ENCODE measurements around the gene SLC25A30.
"Not testable (repeated sequence)": the region's sequence is repeated elsewhere in the genome, so short reads cannot be mapped to it uniquely, and the experiment has no call there.

The SLC25A30 gene

DNA sequence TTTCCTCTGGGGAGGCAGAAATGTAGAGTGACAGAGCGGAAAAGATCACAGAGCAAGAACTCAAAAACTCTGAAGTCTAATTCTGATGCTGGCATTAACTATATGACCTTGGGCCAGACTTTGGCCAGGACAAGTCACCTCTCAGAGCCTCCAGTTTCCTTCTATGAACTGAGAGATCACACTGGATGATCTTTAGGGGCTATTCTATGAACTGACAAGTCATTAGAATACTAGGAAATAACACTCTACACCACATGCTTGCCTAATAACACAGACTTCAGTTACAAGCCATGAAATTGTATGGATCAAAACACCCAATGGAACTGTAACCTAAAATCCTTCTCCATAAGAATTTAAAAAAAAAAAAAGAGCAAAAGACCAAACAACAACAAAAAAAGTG is 16.9 kb downstream of the SLC25A30 start:
- in situ Hi-C loops (cut with MboI; ENCODE audit: low pct_unique_long_range_greater_than_20kb, low sequenced_read_pairs): no loop called here
- no peak for DNase-seq

DNA sequence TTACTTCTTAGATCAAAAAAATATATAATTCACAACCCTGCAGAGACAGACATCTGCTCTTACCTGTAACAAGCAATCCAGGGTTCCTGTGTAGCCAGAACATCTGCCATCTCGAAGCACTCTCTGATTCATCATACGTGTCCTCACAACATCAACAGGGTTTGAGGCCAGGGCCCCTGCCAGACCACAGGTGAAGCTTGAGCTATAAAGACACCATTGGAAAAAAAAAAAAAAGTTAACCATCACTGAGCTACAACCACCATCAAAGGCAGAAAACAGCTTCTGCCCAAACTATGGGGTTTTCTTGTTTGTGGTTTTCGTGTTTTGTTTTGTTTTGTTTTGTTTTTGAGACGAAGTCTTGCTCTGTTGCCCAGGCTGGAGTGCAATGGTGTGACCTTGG is 19.3 kb downstream of the SLC25A30 start:
- no peak for DNase-seq
- in situ Hi-C loops (cut with MboI; ENCODE audit: low pct_unique_long_range_greater_than_20kb, low sequenced_read_pairs): no loop called here

DNA sequence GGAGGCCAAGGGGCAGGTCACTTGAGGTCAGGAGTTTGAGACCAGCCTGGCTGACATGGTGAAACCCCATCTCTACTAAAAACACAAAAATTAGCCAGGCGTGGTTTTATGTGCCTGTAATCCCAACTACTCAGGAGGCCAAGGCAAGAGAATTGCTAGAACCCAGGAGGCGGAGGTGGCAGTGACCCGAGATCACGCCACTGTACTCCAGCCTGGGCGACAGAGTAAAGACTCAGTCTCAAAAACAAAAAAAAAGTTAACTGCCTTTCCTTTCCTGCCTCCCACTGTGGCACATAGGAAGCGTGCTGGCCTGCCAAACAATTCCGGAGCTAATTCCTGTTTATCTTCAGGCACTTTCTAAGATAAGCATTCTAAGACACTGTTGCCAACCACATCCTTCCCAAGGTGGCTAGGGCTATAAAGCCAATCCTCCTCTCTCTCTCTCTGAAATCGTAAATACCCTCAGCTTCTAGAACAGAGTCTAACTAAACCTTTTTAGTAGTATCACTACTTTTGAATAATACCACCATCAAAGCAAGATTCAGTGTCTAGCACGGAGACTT is 21.6 kb downstream of the SLC25A30 start:
- peak; percentile 55 for DNase-seq
- in situ Hi-C loops (cut with MboI; ENCODE audit: low pct_unique_long_range_greater_than_20kb, low sequenced_read_pairs): no loop called here

DNA sequence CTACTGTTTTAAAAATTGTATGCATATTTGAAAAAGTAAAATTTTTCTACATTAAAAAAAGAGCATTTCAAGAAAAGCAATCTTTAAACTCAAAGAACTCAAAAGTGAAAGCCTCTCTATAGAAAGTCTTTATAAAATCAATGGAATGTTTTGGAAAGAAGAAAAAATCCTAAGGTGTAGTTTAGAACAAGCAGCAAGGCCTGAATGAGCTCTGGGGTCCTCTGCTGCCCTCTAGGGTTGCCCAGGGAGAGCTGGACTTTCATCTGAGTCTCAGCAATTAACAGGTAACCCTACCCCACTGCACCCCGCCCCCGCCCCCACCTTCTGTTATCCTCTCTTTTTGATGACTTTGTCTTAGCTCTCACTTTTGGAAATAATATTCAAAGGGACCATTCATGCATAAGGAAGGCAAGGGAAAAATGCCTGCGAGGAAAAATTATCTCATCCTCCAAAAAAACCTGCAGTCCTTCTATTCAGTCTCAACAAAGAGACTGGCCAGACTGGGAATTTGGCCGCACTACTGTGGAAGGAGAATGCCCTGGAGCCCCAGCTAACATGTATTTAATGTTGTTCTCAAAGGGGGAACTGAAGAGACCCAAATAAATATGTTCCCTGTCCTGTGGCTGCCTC is 24.1 kb downstream of the SLC25A30 start:
- in situ Hi-C loops (cut with MboI; ENCODE audit: low pct_unique_long_range_greater_than_20kb, low sequenced_read_pairs): no loop called here
- DNase-seq: peak; percentile 33

DNA sequence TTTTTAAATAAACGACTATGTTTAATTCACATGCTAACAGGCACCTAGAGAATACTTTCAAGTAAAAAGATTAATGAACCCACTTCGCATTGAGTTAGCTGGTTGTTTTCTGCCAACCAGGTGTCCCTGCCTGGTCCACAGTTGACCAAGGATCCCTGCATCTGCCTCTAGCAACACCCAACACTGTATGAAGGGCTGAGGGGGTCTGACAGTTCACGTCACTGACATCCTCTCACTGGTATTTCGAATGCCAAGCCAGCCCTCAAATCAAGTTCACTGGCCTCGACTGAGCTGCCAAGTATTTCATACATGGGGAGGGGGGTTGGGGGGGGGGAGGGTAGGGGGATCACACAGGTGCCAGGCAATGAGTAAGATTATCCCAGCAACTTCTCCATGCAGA is 25.4 kb downstream of the SLC25A30 start:
- in situ Hi-C loops (cut with MboI; ENCODE audit: low pct_unique_long_range_greater_than_20kb, low sequenced_read_pairs): no loop called here
- DNase-seq: no peak

DNA sequence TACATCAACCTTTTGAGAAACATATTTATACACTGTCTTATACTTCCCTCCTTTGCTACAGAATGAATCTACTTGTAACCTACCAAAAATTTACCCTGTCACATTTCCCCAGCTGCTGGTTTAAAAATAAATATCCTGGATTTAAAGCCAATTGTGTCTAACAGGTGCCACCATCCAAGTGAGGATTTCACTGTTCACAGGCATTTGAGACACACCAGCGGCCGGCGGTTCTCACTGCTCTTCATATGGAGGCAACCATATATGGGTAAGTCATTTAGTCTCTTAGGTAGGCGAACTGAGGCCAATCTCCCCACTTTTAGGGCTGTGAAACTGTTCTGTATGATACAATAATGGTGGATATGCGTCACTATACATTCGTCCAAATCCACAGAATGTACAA is 26.2 kb downstream of the SLC25A30 start:
- in situ Hi-C loops (cut with MboI; ENCODE audit: low pct_unique_long_range_greater_than_20kb, low sequenced_read_pairs): no loop called here
- no peak for DNase-seq

DNA sequence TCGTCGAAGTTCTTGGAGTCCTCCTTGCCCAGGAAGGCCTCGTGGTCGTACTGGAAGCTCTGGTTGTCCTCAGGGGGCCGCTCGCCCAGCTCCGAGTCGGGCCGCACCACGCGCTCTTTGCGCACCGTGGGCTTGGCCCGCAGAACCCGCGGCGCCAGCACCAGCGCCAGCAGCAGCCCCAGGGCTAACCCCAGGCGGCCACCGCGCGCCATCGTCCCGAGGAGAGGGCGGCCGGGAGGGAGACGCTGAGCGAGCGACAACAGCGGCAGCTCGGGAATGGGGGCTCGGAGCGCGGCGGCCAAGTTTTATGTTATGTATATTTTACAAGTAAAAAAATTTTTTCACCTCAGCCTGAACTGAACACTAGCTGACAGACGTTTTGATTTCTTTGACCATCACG is 27.0 kb downstream of the SLC25A30 start:
- in situ Hi-C loops (cut with MboI; ENCODE audit: low pct_unique_long_range_greater_than_20kb, low sequenced_read_pairs); DNase-seq: not testable (repeated sequence)

DNA sequence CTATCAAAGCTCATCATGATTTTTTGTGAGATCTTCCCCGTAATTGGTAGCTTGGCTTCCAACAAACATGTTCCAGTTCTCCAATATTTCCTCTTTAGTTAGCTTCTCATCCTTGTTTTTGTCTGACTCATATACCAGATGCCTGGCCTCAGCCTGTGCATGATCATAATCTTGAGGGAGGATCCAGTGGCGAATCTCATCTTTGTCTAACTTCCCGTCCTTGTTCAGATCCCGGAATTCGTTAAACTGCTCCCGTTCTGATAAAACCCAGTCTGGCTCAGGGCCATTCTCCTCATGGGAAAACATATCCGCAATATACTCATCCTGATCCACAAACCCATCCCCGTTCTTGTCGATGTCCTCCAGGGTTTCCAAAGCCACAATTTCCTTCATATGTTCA is 27.8 kb downstream of the SLC25A30 start:
- in situ Hi-C loops (cut with MboI; ENCODE audit: low pct_unique_long_range_greater_than_20kb, low sequenced_read_pairs); DNase-seq: not testable (repeated sequence)

DNA sequence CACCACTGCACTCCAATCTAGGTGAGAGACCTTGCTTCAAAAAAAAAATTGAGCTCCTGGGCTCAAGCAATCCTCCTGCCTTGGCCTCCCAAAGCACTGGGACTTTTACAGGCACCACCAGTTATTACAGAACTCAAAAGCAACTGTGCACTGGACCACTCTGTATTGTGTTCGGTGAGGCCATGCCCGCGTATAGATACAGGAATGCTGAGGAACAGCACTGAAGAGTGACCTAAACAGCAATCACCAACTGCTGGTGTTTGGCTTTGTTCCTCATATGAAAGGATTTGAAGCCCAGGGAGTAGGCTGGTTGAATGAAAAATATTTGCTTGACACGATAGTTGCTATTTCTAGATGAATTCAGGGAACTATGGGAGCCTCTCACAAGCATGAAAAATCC is 29.5 kb downstream of the SLC25A30 start:
- in situ Hi-C loops (cut with MboI; ENCODE audit: low pct_unique_long_range_greater_than_20kb, low sequenced_read_pairs): no loop called here
- no peak for DNase-seq

DNA sequence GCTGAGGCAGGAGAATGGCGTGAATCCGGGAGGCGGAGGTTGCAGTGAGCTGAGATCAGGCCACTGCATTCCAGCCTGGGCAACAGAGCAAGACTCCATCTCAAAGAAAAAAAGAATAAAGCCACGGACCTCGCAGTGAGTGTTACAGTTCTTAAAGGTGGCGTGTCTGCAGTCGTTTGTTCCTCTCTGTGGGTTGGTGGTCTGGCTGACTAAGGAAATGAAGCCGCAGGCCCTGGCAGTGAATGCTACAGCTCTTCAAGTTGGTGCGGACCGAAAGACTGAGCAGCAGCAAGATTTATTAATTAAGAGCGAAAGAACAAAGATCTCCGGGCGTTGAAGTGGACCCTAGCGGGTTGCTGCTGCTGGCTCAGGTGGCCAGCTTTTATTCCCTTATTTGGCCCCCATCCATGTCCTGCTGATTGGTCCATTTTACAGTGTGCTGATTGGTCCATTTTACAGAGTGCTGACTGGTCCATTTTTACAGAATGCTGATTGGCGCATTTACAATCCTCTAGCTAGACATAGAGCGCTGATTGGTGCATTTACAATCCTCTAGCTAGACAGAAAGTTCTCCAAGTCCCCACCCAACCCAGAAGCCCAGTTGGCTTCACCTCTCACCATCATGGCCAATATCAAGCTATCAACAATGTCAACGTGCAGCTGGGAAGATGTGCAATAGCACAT is 31.1 kb downstream of the SLC25A30 start:
- DNase-seq; in situ Hi-C loops (cut with MboI; ENCODE audit: low pct_unique_long_range_greater_than_20kb, low sequenced_read_pairs): not testable (repeated sequence)

DNA sequence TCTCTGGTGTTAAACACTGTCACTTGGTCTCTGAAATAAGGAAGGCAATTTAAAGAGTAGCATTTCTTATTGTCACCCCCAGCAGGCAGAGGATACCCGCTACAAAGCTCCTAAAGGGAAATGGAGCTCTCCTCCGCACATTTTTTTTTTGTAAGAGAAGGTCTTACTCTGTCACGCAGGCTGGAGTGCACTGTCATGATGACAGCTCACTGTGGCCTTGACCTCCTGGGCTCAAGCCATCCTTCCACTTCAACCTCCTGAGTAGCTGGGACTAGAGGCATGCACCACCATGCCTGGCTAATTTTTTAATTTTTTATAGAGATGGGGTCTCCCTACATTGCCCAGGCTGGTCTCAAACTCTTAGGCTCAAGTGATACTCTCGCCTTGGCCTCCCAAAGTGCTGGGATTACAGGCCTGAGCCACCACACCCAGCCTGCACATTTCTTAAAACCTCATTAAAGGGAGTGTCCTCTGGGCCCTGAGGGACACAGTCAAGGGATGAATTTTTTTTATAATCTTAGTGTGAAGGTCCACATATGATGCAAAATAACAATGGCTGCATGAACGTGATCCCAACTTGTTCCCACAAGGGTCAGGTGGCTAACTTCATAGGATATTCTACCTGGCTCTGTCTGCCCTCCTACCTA is 32.1 kb downstream of the SLC25A30 start:
- no peak for DNase-seq
- in situ Hi-C loops (cut with MboI; ENCODE audit: low pct_unique_long_range_greater_than_20kb, low sequenced_read_pairs): no loop called here

DNA sequence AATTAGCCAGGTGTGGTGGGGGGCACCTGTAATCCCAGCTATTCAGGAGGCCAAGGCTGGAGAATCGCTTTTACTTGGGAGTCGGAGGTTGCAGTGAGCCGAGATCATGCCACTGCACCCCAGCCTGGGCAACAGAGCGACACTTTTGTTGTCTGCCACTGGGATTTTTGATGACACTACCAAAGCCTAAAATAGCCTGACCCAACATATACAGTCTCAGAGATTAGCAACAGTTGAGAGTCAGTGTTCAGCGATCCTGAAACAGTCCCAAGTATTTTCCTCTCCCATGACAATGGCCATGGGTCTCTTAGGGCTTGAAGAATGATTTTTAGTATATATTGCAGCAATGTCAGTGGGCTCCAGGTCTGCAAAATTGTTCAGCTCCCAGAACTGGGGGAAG is 32.9 kb downstream of the SLC25A30 start:
- no peak for DNase-seq
- in situ Hi-C loops (cut with MboI; ENCODE audit: low pct_unique_long_range_greater_than_20kb, low sequenced_read_pairs): no loop called here

DNA sequence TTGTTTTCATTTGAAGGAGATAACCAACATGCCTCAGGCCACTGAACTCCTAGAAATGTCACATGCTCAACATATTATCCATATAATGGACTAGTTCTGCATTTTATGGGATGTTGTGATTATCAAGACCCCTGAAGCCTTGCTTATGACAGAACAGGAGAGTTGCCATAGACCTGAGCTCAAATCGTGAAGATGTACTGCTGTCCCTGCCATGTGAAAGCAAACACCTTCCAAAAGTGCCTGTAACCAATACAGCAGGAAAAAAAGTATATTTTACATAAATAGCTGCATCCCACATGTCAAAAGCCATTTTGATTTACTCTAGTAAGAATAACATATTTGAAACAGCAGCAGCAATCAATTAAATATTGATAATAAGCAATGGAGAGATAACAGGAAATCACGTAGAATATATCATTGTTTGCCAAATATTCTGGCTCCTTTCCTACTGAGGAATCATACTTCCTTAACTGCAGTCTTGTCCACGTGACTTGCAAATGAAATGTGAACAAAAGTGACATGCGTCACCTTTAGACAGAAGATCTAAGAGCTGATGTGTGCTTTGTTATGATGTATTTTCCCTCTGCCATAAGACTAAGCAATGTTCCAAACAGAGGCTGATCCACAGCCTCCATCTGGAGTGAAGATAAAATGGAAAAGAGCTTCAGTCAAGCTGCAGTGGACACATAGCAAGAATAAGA is 33.5 kb downstream of the SLC25A30 start:
- in situ Hi-C loops (cut with MboI; ENCODE audit: low pct_unique_long_range_greater_than_20kb, low sequenced_read_pairs): no loop called here

DNA sequence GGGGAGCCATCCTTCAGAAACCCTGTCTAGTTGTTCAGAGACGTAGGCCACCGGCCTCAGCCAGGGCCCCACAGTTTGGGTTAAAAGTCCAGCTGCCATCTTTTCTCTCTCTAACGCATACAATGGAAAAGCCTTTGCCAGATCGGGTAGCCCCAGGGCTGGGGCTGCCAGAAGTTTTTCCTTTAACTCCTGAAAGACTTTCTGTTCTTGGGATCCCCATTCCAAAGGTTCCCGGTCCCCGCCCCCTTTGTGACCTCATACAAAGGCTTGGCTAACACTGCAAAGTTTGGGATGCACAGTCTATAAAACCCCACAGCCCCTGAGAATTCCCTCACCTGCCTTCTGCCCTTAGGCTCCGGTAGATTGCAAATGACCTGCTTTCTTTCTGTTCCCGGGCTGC is 35.4 kb downstream of the SLC25A30 start:
- in situ Hi-C loops (cut with MboI; ENCODE audit: low pct_unique_long_range_greater_than_20kb, low sequenced_read_pairs); DNase-seq: not testable (repeated sequence)

More for the DNA sequence above, 33.5 kb downstream of the SLC25A30 start:
- no peak for DNase-seq

DNA sequence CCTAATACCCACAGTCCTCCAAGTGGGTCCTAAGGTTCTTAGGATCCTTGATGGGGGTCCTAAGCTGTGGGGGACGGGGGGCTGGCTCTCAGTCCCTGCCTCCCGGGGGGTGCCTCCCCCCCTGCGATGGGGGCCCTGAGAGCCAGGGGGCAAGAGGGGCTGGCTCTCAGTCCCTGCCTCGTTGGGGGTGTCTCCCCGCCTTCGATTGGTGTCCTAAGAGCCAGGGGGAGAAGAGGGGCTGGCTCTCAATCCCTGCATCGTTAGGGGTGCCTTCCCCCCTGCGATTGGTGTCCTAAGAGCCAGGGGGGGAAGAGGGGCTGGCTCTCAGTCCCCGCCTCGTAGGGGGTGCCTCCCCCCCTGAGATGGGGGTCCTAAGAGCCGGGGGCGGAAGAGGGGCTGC is 37.0 kb downstream of the SLC25A30 start:
- no peak for DNase-seq
- in situ Hi-C loops (cut with MboI; ENCODE audit: low pct_unique_long_range_greater_than_20kb, low sequenced_read_pairs): no loop called here

DNA sequence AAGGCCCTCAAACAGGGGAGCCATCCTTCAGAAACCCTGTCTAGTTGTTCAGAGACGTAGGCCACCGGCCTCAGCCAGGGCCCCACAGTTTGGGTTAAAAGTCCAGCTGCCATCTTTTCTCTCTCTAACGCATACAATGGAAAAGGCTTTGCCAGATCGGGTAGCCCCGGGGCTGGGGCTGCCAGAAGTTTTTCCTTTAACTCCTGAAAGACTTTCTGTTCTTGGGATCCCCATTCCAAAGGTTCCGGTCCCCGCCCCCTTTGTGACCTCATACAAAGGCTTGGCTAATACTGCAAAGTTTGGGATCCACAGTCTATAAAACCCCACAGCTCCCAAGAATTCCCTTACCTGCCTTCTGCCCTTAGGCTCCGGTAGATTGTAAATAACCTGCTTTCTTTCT is 37.5 kb downstream of the SLC25A30 start:
- in situ Hi-C loops (cut with MboI; ENCODE audit: low pct_unique_long_range_greater_than_20kb, low sequenced_read_pairs); DNase-seq: not testable (repeated sequence)

DNA sequence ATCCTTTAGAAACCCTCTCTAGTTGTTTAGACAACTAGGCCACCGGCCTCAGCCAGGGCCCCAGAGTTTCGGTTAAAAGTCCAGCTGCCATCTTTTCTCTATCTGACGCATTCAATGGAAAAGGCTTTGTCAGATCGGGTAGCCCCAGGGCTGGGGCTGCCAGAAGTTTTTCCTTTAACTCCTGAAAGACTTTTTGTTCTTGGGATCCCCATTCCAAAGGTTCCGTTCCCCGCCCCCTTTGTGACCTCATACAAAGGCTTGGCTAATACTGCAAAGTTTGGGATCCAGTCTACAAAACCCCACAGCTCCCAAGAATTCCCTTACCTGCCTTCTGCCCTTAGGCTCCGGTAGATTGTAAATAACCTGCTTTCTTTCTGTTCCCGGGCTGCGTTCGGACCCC is 38.7 kb downstream of the SLC25A30 start:
- in situ Hi-C loops (cut with MboI; ENCODE audit: low pct_unique_long_range_greater_than_20kb, low sequenced_read_pairs); DNase-seq: not testable (repeated sequence)

DNA sequence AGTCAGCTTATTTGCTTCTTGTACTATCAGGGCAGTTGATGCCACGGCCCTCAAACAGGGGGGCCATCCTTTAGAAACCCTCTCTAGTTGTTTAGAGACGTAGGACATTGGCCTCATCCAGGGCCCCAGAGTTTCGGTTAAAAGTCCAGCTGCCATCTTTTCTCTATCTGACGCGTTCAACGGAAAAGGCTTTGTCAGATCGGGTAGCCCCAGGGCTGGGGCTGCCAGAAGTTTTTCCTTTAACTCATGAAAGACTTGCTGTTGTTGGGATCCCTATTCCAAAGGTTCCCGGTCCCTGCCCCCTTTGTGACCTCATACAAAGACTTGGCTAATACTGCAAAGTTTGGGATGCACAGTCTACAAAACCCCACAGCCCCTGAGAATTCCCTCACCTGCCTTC is 39.4 kb downstream of the SLC25A30 start:
- DNase-seq; in situ Hi-C loops (cut with MboI; ENCODE audit: low pct_unique_long_range_greater_than_20kb, low sequenced_read_pairs): not testable (repeated sequence)

DNA sequence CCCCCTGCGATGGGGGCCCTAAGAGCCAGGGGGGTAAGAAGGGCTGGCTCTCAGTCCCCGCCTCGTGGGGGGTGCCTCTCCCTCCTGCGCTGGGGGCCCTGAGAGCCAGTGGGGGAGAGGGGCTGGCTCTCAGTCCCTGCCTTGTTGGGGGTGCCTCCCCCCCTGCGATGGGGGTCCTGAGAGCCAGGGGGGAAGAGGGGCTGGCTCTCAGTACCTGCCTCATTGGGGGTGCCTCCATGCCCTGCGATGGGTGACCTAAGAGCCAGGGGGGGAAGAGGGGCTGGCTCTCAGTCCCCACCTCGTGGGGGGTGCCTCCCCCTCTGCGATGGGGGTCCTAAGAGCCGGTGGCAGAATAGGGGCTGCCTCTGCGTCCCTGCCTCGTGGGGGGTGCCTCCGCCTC is 40.9 kb downstream of the SLC25A30 start:
- DNase-seq; in situ Hi-C loops (cut with MboI; ENCODE audit: low pct_unique_long_range_greater_than_20kb, low sequenced_read_pairs): not testable (repeated sequence)

DNA sequence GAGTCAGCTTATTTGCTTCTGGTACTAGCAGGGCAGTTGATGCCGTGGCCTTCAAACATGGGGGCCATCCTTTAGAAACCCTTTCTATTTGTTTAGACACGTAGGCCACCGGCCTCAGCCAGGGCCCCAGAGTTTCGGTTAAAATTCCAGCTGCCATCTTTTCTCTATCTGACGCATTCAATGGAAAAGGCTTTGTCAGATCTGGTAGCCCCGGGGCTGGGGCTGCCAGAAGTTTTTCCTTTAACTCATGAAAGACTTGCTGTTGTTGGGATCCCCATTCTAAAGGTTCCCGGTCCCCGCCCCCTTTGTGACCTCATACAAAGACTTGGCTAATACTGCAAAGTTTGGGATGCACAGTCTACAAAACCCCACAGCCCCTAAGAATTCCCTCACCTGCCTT is 41.5 kb downstream of the SLC25A30 start:
- DNase-seq; in situ Hi-C loops (cut with MboI; ENCODE audit: low pct_unique_long_range_greater_than_20kb, low sequenced_read_pairs): not testable (repeated sequence)
